GM19397 (cell line): ENCODE measurements around the gene CLINT1.

Experiments
- ATAC-seq: cut with Tn5 transposase; IDR thresholded peaks from one replicate; pipeline ENCODE4 v1.9.1; 2021; ENCODE audit warnings: mild to moderate bottlenecking, moderate library complexity; ENCODE audit not compliant: unreplicated experiment

CLINT1 gene

DNA sequence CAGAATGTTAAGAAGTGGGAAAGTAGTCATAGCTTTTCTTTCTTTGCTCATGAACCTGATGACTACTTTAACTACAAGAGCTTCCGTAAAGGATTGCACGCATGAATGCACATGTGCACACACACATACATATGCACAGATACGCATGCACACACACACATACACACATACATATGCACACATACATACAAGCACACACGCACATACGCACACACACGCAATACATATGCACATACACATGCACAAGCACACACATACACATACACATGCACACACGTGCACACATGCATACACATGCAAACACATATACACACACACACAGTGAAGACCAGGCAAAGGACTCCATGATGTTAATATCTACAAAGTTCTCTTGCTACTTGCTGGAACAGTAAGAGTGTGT lies 92.5 kb downstream of the CLINT1 start:
- no peak for ATAC-seq

GRCh38 chr5:157764531-157764930 lies 94.4 kb downstream of the CLINT1 start:
- ATAC-seq, result no peak

GRCh38 chr5:157761690-157762621 lies 97.0 kb downstream of the CLINT1 start:
- no peak for ATAC-seq

- ATAC-seq, result no peak
Measured at GRCh38 chr5:157758706-157759105, 100.2 kb downstream of the CLINT1 start.

GRCh38 chr5:157756122-157756521 lies 102.8 kb downstream of the CLINT1 start:
- no peak for ATAC-seq

- ATAC-seq, result no peak
Measured at GRCh38 chr5:157750320-157750719, 108.6 kb downstream of the CLINT1 start.

DNA sequence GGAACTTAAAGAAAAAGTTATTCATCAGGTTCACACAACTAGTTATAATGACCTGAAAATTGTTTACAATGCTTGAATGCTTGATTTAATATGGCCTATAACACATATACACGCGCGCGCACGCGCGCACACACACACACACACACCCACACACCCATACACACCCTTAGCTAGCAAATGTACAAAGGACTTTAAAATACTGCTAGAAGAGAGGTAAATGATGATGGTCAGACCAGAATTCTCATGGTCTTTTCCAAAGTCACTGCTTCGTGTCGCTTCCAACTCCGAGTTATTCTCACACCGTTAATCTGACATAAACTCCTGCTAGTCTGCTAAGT lies 109.5 kb downstream of the CLINT1 start:
- ATAC-seq, result no peak

DNA sequence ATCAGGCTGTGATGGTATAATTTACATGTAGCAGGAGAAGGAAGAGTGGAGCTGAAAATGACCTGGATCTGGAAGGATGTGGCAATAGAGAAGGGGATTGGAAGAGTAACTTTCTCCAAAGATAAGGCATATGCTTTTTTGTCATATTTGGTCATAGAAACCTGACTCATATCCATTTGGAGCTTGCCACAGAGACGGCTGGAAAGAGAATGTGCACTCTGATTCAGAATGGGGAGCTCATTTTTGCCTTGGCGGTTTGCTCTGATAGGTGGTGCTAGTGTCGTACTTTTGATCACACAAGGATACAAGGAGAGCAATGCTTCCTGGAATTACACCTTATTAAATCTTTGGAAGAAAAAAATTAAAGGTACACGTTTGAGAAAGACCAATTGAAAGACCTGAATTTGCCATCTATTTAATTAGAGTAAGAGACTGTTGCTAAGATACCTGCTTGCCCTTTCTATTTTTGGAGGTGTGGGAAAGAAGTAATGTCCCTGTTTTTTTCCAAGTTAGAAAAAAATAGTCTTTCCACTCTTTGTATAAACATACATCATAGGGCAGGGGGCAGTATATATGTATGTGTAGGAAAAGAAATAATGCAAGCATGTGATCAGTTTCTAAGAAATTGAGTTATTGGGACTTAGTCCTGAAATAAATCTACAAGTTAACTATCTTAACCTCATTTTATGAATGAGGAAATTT lies 110.0 kb downstream of the CLINT1 start:
- no peak for ATAC-seq

- no peak for ATAC-seq
Measured at GRCh38 chr5:157747766-157748700, 110.9 kb downstream of the CLINT1 start.

- ATAC-seq, result no peak
Measured at GRCh38 chr5:157747173-157747740, 111.7 kb downstream of the CLINT1 start.

DNA sequence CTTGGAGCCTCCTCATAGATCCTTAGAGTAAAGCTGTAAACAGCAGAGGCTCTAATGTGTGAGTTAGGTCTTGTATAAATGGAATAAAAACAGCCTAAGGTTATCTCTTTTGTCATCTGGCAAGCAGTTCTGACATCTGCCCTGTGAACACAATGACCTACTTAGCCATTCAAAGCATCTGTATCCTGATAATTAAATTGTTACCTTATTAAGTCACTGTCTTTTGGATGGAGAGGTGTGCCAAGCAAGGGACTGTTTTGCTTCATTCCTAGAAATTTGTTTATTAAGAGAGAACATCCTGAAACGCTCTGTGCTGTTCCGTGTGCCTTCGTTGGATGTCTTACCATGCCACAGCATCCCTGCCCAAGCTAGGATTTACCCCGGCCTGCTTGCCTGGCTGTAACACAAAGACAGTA lies 113.9 kb downstream of the CLINT1 start:
- no peak for ATAC-seq

DNA sequence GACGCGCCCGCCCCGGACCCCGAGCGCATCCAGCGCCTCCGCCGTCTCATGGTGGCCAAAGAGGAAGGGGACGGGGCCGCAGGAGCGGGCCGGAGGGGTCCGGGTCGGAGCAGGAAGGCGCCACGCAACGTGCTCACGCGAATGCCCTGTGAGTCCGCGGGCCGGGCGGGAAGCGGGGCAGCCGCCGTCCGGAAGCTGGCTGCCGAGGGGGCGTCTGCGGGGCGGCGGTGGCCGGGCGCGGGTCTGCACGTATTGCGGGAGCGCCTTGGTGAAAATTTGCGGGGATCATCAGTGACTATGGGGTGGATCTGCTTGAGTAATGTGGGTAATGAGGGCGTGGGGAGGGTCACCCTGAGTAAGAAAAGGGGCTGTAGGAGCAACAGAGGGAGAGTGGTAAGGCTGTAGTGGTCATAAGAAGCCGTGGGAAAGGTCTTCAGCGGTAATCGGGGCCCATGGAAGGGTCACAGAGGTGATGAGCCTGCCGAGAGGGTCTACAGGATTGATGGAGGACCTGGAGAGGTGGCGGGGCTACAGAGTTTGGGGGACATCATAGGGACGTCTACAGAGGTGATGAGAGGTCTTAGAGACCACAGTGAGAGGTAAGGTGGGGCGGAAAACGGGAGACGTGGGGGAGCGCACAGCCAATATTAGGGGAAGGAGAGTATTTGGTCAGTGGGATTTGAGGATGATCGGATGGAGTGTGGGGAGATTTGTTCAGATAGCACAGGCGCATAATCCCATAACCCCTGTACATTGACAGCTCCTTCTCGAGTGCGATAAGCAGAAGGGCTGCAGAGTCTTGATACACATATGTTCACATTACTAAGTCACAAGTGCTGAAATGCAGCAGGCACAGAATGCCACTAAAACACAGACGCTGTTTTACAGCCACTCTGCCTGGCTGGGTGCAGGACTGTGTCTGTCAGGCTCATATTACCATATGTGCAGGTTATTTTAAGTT lies 114.6 kb downstream of the CLINT1 start:
- peak; percentile 26 for ATAC-seq

DNA sequence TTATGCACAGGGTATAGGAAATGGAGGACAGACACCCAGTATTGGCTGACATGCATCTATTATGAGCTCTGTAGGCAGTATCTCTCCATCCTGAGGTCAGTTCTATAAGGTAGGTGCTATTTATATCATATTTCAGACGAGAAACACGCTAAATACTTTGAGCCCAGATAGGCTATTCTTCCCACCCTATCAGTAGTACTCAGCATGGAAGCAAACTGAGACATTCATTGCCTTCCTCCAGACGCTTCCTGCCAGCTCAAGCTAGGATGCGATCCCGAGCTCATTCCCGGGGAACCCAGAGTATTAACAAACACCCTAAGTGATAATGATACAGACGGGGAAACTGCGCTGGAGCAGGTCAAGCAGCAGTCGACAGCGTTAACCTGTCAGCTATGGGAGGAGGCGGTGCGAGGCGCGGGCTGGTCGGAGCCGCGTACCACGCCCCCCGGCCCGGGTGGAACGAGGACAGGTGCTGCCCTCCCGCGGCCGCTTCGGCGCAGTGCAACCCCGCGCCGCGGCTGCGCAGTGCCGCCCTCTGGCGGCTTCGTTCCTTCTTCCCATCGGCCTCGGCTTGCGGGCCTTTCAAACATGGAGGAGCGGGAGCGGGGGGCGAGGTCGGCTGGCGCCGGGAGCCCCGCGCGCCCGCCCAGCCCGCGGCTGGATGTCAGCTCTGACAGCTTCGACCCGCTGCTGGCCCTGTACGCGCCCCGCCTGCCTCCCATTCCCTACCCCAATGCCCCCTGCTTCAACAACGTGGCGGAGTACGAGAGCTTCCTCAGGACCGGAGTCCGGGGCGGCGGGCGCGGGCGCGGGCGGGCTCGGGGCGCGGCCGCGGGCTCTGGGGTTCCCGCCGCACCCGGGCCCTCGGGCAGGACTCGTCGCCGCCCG lies 115.5 kb downstream of the CLINT1 start, which contains the start of gene LSM11:
LSM11 (plus strand) TSS at position 550 of the 888 bp plus-strand sequence; CDS start at position 589, 39 bp downstream.
- ATAC-seq, result peak; percentile 91

- ATAC-seq, result no peak
Measured at GRCh38 chr5:157741131-157741530, 117.8 kb downstream of the CLINT1 start.

DNA sequence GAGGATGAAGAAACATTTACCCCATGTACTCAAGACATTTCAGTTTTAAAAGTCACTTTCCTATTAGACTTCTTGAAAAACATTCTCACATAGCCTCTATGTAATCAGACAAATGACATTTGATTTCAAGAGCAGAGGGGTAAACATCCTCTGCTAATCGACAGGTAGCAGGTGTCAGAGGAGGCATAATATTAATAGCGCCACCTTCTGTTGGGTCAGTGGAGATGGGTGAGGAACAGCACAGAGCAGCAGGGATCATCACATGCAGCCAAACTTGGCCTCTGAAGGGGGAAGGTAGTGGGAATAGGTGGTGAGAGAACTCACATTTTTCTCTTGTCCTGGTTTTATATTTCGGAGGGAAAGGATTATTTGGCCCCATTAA lies 118.7 kb downstream of the CLINT1 start:
- no peak for ATAC-seq

- ATAC-seq, result no peak
Measured at GRCh38 chr5:157739388-157740228, 119.3 kb downstream of the CLINT1 start.

- ATAC-seq, result no peak
Measured at GRCh38 chr5:157735991-157736390, 123.0 kb downstream of the CLINT1 start.
